ENCODE measurements around the gene ITGBL1.

The ITGBL1 gene

GRCh38 chr13:101569807-101570206 is 117.3 kb downstream of the ITGBL1 start:
- no peak for DNase-seq (ENCODE audit: low read depth, low spot score)
- H3K4me3 ChIP-seq (ENCODE audit: low read depth, low read length) = no peak overlapping the region
- POLR2A ChIA-PET = no interaction called here
- TF ChIP-seq CTCF (IDR thresholded peaks at IDR 0.05; ENCODE audit: insufficient read depth, low read length, missing control alignments) = no peak
- CTCF ChIA-PET = no interaction called here

GRCh38 chr13:101570410-101570809 is 117.9 kb downstream of the ITGBL1 start:
- CTCF ChIA-PET = no interaction called here
- DNase-seq (ENCODE audit: low read depth, low spot score) = no peak
- no peak overlapping the region for H3K4me3 ChIP-seq (ENCODE audit: low read depth, low read length)
- POLR2A ChIA-PET = no interaction called here
- TF ChIP-seq CTCF (IDR thresholded peaks at IDR 0.05; ENCODE audit: insufficient read depth, low read length, missing control alignments) = no peak

- POLR2A ChIA-PET = no interaction called here
- no peak for DNase-seq (ENCODE audit: low read depth, low spot score)
- CTCF ChIA-PET = interaction anchor here (1.9 kb wide), 1 partner anchor 428 kb away, joined by 5 read pairs; no protein-coding TSS in a partner anchor
- no peak for TF ChIP-seq CTCF (IDR thresholded peaks at IDR 0.05; ENCODE audit: insufficient read depth, low read length, missing control alignments)
- H3K4me3 ChIP-seq (ENCODE audit: low read depth, low read length) = no peak overlapping the region
These were observed 120.0 kb downstream of the ITGBL1 start for GRCh38 chr13:101572456-101572855.

- CTCF ChIA-PET = no interaction called here
- no peak for DNase-seq (ENCODE audit: low read depth, low spot score)
- POLR2A ChIA-PET = no interaction called here
- H3K4me3 ChIP-seq (ENCODE audit: low read depth, low read length) = no peak overlapping the region
- no peak for TF ChIP-seq CTCF (IDR thresholded peaks at IDR 0.05; ENCODE audit: insufficient read depth, low read length, missing control alignments)
These were observed 123.1 kb downstream of the ITGBL1 start for GRCh38 chr13:101575581-101575980.

- TF ChIP-seq CTCF (IDR thresholded peaks at IDR 0.05; ENCODE audit: insufficient read depth, low read length, missing control alignments) = no peak
These were observed 124.0 kb downstream of the ITGBL1 start for GRCh38 chr13:101576455-101576854.

GRCh38 chr13:101576977-101577376 is 124.5 kb downstream of the ITGBL1 start:
- ChIA-PET POLR2A (no interaction called here), CTCF (no interaction called here)
- no peak for TF ChIP-seq CTCF (IDR thresholded peaks at IDR 0.05; ENCODE audit: insufficient read depth, low read length, missing control alignments)
- no peak overlapping the region for H3K4me3 ChIP-seq (ENCODE audit: low read depth, low read length)
- DNase-seq (ENCODE audit: low read depth, low spot score) = no peak

More at GRCh38 chr13:101576455-101576854, 124.0 kb downstream of the ITGBL1 start:
- CTCF ChIA-PET = no interaction called here
- DNase-seq (ENCODE audit: low read depth, low spot score) = no peak
- POLR2A ChIA-PET = no interaction called here
- H3K4me3 ChIP-seq (ENCODE audit: low read depth, low read length) = no peak overlapping the region
